Measurements from ENCODE around the gene GUK1.

DNA sequence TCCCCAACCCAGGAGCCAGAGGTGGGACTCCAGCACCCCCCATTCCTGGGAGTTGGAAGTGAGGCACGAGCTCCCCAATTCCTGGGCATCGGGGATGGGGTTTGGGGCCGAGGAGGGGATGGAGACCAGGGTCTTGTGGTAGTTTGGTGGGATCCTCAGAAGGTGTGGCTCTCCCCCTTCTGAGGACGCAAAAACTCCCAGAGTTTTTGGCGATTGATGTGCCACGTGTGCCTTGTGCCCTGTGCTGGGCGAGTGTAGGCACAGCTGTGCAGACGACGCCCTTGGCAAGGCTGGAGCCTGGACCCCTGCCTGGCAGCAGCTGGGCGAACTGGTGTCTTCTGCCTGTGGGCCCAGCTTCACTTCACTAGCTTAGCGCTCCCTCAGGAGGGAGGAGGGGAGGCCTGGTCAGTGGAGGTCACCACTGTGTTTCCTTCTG, 2.6 kb downstream of the GUK1 start:
- TF ChIP-seq CTCF (IDR thresholded peaks at IDR 0.05; ENCODE audit: borderline replicate concordance, extremely low read depth, low read length, poor library complexity, severe bottlenecking) (no peak), EZH2 (IDR thresholded peaks at IDR 0.05; ENCODE audit: borderline replicate concordance, low read depth, low read length, severe bottlenecking) (no peak)
